PFSK-1 (cell line): ENCODE results near the gene STIM2.

Experiments used
- SIN3A ChIP-seq: IDR thresholded peaks from 2 replicates; pipeline ENCODE4 v1.6.1; 2012; ENCODE audit warnings: mild to moderate bottlenecking, low read length, moderate library complexity, borderline replicate concordance; ENCODE audit not compliant: insufficient read depth
- TAF1 ChIP-seq: IDR thresholded peaks from 2 replicates; pipeline ENCODE4 v1.6.1; 2012; ENCODE audit warnings: low read length, control low read depth, borderline replicate concordance; ENCODE audit not compliant: insufficient read depth

DNA sequence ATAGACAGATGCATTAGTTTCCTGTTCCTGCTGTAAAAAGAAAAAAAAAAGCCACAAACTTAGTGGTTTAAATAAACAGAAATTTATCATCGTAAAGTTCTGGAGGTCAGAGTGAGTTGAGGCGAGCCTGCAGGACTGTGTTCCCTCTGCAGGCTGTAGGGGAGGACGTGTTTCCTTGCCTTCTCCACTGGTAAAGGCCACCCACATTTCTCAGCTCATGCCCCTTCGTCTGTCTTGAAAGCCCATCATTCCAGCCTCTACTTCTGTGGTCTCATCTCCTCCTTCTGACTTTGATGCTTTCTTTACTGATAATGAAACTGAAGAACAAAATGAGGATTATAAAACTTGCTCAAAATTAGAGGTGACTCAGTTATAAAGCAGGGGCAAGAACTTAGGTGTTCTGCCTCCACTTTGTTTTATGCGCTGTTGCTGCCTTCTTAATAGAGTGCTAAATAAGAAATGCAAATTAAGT is 143.0 kb downstream of the STIM2 start:
- TF ChIP-seq SIN3A (no peak), TAF1 (no peak)
